Measurements from ENCODE around the gene ZNF532.

The ZNF532 gene

GRCh38 chr18:58958628-58959027 lies 94.0 kb downstream of the ZNF532 start:
- Histone ChIP-seq H3K4me3 (ENCODE audit: low read depth in 1 of 2, low read length in 2 of 2) (no peak overlapping the region), H3K27ac (ENCODE audit: low read length) (no peak overlapping the region), H3K27me3 (ENCODE audit: insufficient read depth, low read length, poor library complexity) (peaks cover 11% of the 10 kb centered on the region), H3K36me3 (ENCODE audit: insufficient read depth, low read length) (no peaks in the 10 kb centered on the region), H3K9me3 (ENCODE audit: insufficient read depth, low read length, severe bottlenecking) (no peaks in the 10 kb centered on the region), H4K20me1 (ENCODE audit: insufficient read depth, low read length) (no peaks in the 10 kb centered on the region), H3K79me2 (ENCODE audit: insufficient read depth, low read length) (no peaks in the 10 kb centered on the region), H3K4me1 (ENCODE audit: insufficient read depth, low read length) (no peaks in the 10 kb centered on the region), H3K4me2 (ENCODE audit: insufficient read depth, low read length) (no peak overlapping the region), H3K9ac (ENCODE audit: low read depth, low read length) (no peak overlapping the region), H2AFZ (ENCODE audit: low read depth, low read length) (no peak overlapping the region)
- no peak for DNase-seq
- TF ChIP-seq, protein P1, sequence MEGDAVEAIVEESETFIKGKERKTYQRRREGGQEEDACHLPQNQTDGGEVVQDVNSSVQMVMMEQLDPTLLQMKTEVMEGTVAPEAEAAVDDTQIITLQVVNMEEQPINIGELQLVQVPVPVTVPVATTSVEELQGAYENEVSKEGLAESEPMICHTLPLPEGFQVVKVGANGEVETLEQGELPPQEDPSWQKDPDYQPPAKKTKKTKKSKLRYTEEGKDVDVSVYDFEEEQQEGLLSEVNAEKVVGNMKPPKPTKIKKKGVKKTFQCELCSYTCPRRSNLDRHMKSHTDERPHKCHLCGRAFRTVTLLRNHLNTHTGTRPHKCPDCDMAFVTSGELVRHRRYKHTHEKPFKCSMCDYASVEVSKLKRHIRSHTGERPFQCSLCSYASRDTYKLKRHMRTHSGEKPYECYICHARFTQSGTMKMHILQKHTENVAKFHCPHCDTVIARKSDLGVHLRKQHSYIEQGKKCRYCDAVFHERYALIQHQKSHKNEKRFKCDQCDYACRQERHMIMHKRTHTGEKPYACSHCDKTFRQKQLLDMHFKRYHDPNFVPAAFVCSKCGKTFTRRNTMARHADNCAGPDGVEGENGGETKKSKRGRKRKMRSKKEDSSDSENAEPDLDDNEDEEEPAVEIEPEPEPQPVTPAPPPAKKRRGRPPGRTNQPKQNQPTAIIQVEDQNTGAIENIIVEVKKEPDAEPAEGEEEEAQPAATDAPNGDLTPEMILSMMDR (IDR thresholded peaks at IDR 0.05; ENCODE audit: borderline replicate concordance, extremely low read depth, low read length, poor library complexity, severe bottlenecking), result no peak
- no peak for TF ChIP-seq EZH2 (IDR thresholded peaks at IDR 0.05; ENCODE audit: borderline replicate concordance, low read depth, low read length, severe bottlenecking)
- no peak for ATAC-seq (ENCODE audit: insufficient read depth, low read depth)

DNA sequence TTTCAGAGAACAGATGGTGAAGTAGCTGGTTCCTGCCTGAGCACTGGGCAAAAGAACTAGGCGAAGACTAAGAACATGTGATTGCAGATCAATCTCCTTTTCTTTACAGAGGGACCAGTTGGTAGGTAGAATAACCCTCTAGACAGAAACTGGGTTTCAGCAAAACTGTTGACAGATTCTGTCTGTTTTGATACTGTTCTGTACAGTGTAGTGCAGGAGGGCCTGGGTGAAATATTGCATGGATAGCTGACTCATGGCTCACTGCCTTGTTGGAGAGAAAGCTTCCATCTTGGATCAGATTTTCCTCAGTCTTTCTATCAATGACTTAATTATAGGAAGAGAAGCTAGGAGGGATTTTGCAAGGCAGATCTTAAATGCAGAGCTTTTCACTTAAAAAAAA lies 95.8 kb downstream of the ZNF532 start:
- no peak overlapping the region for H2AFZ ChIP-seq (ENCODE audit: low read depth, low read length)
- no peak for DNase-seq
- no peaks in the 10 kb centered on the region for H3K36me3 ChIP-seq (ENCODE audit: insufficient read depth, low read length)
- no peaks in the 10 kb centered on the region for H3K79me2 ChIP-seq (ENCODE audit: insufficient read depth, low read length)
- H3K4me2 ChIP-seq (ENCODE audit: insufficient read depth, low read length), result no peak overlapping the region
- H3K4me1 ChIP-seq (ENCODE audit: insufficient read depth, low read length), result no peaks in the 10 kb centered on the region
- H3K4me3 ChIP-seq (ENCODE audit: low read depth in 1 of 2, low read length in 2 of 2), result no peak overlapping the region
- no peak overlapping the region for H3K9ac ChIP-seq (ENCODE audit: low read depth, low read length)
- H3K9me3 ChIP-seq (ENCODE audit: insufficient read depth, low read length, severe bottlenecking), result no peaks in the 10 kb centered on the region
- no peak for ATAC-seq (ENCODE audit: insufficient read depth, low read depth)
- H3K27ac ChIP-seq (ENCODE audit: low read length), result no peak overlapping the region
- H4K20me1 ChIP-seq (ENCODE audit: insufficient read depth, low read length), result no peaks in the 10 kb centered on the region
- H3K27me3 ChIP-seq (ENCODE audit: insufficient read depth, low read length, poor library complexity), result peaks cover 8% of the 10 kb centered on the region
- TF ChIP-seq, protein P1 (IDR thresholded peaks at IDR 0.05; ENCODE audit: borderline replicate concordance, extremely low read depth, low read length, poor library complexity, severe bottlenecking), result no peak
- no peak for TF ChIP-seq EZH2 (IDR thresholded peaks at IDR 0.05; ENCODE audit: borderline replicate concordance, low read depth, low read length, severe bottlenecking)

DNA sequence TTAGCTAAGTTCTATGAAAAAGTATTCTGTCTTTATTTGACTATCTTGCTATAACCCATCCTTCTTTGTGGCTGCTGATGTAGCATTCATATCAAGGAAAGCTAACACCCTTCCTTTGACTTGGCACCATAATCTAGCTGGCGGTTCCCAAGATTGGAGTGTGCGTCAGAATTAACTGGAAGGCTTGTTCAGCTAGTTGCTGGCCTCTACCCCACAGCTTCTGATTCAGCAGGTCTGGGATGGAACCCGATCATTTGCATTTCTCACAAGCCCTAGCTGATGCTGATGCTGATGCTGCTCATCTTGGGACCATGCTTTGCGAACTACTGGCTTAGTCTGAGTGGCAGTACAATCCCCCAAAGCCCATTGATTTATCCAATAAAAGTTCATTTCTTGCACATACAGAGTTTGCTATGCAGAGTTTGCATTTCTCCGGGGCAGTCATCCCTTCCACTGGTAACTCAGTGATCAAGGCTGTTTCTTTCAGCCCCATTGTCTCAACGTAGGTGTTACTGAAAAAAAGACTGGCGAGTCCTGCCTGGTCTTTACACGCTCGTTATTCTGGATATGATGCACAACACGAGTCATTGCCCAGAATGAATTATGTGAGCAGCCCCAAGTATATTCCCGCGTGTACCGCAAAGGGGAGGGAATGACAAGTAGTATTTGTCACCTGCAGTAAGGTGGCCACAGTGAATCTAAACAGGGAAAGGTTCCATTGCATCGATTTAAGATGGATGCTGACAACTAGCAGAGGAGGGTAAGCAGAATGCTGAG lies 96.5 kb downstream of the ZNF532 start:
- Histone ChIP-seq H3K4me1 (ENCODE audit: insufficient read depth, low read length) (no peaks in the 10 kb centered on the region), H3K79me2 (ENCODE audit: insufficient read depth, low read length) (no peaks in the 10 kb centered on the region), H3K9ac (ENCODE audit: low read depth, low read length) (no peak overlapping the region), H3K4me3 (ENCODE audit: low read depth in 1 of 2, low read length in 2 of 2) (no peak overlapping the region), H3K36me3 (ENCODE audit: insufficient read depth, low read length) (no peaks in the 10 kb centered on the region), H4K20me1 (ENCODE audit: insufficient read depth, low read length) (no peaks in the 10 kb centered on the region), H3K4me2 (ENCODE audit: insufficient read depth, low read length) (no peak overlapping the region), H3K27ac (ENCODE audit: low read length) (no peak overlapping the region), H2AFZ (ENCODE audit: low read depth, low read length) (no peak overlapping the region), H3K27me3 (ENCODE audit: insufficient read depth, low read length, poor library complexity) (peaks cover 14% of the 10 kb centered on the region), H3K9me3 (ENCODE audit: insufficient read depth, low read length, severe bottlenecking) (no peaks in the 10 kb centered on the region)
- DNase-seq (no peak), ATAC-seq (ENCODE audit: insufficient read depth, low read depth) (no peak)
- TF ChIP-seq, protein P1 (IDR thresholded peaks at IDR 0.05; ENCODE audit: borderline replicate concordance, extremely low read depth, low read length, poor library complexity, severe bottlenecking), result no peak
- TF ChIP-seq EZH2 (IDR thresholded peaks at IDR 0.05; ENCODE audit: borderline replicate concordance, low read depth, low read length, severe bottlenecking), result no peak

All from DND-41 (cell line).